NCI-H526 (cell line): ENCODE measurements around the gene CFAP298.
"Not testable (repeated sequence)": the region's sequence is repeated elsewhere in the genome, so short reads cannot be mapped to it uniquely, and the experiment has no call there.

Experiments
- DNase-seq, 2 experiments: peaks; one replicate each; lab custom pipeline; 2025; lab: John Stamatoyannopoulos, UW

CFAP298 gene, protein sequence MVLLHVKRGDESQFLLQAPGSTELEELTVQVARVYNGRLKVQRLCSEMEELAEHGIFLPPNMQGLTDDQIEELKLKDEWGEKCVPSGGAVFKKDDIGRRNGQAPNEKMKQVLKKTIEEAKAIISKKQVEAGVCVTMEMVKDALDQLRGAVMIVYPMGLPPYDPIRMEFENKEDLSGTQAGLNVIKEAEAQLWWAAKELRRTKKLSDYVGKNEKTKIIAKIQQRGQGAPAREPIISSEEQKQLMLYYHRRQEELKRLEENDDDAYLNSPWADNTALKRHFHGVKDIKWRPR

DNA sequence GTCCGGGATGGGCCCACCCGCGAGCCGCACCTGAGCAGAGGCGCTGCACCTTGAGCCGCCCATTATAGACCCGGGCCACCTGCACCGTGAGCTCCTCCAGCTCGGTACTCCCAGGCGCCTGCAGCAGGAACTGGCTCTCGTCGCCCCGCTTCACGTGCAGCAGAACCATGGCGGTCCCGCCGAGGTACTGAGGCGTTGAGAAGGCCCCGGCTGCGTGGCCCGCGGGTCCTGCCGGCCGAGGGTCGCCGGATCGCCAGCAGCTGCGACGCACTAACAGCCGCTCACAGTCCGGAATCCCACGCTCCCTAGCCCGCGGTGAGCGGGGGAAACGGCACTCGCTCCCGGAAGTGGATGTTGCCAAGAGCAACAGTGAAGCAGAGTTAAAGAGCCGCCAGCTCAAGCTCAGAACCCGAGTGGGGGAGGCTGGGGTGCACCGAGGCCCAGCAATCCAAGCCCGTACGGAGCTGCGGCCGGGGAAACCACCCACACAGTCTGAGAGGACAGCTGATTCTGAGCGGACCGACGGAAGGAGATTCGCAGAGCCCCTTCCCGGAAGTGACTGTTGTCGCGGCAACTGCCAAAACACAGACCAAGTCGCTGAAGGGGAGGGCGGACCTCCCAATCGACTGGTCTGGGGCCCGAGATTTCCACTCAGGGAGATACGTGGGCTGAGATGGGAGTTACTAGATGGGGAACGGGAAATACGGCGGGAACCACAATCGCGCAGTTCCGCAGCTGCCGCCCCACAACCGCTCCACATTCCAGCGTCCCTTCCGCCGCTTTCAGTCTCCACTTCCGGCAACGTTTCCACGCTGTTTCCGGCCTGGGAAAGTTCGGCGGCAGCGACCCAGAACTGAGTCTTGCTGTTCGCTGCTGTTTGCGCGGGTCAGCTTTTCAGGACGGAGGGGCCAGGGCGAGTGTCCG lies at the start of gene CFAP298:
TSS of gene CFAP298 (minus strand) at position 303 of the 924 bp plus-strand sequence. CDS start at position 169, 134 bp downstream.
- DNase-seq, result peak; percentile 92 to 95

DNA sequence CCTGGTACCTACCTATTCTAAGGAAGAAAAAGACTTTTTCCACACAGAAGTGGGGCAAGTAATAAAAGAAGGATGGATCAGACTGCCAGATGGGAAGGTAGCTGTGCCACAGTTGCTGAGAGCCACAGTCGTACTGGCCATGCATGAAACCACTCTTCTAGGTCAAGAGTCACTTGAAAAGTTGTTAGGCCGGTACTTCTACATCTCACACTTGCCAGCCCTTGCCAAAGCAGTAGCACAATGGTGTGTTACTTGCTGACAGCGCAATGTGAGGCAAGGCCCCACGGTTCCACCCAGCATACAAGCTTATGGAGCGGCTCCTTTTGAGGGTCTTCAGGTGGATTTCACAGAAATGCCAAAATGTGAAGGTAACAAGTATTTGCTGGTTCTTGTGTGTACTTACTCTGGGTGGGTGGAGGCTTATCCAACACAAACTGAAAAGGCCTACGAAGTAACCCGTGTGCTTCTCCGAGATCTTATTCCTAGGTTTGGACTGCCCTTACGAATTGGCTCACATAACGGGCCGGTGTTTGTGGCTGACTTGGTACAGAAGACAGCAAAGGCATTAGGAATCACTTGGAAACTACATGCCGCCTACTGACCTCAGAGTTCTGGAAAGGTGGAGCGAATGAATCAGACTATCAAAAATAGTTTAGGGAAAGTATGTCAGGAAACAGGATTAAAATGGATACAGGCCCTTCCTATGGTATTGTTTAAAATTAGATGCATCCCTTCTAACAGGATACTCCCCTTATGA lies 49.0 kb upstream of the CFAP298 start:
- not testable (repeated sequence) for DNase-seq

DNA sequence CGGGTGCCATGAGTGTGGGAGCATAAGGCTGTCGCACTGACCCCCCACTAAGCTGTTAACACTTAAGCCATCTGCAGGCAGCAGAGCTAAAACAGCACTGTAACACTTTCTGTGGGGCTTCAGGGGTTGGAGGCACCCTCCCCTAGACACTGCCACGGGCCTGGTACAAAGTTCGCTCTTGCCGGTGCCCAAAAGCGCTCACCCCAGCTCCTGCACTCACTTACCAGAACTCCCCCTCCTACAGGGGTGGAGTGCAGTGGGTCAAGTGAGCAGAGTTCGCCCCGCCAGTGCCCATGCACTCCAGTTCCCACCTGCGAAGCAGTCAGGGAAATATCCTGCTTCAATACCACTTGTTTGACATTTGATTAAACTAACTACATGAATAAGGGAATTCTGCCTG lies 46.3 kb upstream of the CFAP298 start:
- DNase-seq, result no peak

DNA sequence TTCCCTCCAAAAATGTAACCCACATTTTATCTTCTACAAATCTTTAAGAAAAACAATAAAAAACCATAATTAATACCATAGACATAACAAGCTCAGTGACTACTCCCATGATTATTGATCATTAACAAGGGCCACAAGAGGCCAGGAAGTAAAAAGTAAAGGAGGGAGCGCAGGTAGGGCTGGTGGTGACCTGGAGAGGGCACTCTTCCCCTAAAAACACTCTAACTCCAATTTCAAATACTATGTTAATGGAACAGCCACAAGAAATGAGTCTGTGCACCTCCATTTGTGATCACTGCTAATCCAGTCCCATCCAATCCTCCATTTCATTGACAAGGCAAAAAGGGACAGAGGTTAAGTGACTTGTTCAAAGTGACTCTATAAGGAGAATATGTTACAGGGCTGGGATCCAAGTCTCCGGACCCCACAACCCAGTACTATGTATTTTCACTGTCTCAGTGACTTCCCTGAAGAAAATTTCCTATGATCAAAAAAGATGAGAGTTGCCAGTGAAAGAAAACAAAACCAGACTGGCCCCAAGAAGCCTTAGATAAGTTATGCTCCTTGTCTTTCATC lies 41.2 kb upstream of the CFAP298 start:
- DNase-seq, result peak in 1 of 2 experiments; percentile 43

DNA sequence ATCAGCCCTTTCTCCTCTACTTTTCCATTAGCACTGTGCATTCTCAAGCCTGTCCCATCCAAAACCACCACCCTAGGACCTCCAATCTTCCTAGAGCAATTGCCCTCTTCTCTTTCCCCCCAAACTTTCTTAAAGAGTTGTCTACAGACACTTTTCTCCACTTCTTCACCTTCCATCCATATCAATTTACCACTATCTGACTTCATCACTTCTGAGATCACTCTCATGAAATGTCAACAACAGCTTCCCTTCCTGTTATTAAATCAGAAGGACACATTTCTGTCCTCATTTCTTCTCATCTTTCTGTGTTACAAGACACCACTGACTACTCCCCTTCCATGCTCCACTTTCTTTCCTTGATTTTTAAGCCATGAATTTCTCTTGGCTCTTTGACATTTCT lies 36.0 kb upstream of the CFAP298 start:
- no peak for DNase-seq

DNA sequence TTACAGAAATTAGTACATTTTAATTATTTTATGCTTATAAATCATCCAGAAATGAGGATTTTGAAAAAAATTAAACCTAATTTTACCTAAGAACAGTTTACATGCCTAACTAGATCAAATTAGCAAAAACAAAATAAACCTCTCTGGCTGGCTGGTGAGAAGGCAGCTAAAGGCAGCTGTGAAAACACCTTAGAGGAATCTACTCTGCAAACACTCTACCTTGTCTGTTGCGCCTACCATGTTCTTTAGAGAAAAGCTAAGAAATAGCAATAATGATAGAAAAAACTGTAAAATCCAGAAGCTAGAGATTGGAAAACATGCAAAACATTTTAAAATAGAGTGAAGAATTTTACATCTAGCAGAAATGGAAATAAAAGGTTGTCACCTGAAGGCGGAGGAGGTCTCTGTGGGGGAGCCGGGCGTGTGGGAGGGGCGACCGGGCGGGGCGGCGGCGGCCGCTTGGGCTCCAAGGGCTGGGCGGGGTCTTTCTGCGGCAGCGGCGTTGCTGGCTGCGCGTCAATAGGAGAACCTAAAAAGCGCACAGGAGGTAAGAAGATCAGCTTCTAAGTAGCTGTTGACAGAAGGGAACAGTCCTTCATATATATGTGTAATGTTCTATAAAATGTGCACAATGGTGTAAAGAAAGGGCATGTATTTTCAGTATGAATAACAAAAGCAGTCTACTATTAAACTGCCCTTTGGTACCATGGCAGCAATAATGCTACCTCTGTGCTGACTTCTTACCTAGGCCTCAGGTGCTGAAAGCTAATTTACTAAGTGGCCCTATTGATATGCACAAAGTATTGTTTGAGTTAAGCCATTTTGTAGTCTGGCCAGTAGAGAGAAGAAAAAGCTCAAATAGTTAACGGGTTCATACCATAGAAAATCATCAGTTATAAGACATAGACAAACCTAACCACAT lies 33.3 kb upstream of the CFAP298 start:
- no peak for DNase-seq

DNA sequence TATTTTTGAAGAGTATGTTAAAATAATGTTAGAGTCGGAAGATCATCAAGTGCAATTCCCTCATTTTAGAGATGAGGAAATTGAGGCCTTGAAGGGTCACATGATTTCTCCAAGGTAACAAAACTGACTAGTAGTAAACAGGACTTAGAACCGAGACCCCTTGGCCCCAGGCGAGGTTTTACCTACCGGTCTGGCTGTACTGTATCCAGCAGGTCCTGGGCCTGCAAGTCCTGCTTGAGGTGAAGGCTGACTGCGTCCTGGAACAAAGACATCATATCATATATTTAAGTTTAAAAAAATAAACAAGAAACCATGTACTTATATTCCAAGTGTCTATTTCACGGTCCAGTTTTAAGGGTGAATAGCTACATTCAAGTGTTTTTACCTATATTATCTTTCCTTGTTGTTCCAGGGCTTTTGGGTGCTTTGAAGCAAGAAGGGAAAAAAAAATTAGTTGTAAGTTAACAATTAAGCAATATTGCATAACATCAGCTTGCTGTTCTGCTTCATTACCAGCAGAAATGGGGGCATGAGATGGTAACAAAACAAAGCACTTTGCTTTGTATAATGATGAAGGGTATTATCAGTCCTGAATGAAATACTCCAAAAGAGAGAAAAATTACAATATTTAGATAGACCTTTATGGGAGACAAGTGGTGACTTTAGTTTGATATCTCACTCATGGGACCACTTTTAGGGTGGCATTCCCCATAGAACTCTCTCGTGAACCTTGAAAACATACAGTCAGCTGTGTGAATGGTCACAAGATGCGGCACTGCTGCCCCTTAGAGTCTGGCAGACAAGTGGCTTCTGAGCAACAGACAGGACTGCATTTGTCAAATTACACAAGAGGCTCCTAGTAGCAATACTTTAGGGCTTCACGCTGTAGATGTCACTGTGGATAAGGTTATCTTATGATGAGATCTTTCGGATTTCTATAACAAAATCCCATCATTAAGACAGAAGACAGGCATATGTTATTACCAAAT lies 29.8 kb upstream of the CFAP298 start:
- DNase-seq, result no peak

DNA sequence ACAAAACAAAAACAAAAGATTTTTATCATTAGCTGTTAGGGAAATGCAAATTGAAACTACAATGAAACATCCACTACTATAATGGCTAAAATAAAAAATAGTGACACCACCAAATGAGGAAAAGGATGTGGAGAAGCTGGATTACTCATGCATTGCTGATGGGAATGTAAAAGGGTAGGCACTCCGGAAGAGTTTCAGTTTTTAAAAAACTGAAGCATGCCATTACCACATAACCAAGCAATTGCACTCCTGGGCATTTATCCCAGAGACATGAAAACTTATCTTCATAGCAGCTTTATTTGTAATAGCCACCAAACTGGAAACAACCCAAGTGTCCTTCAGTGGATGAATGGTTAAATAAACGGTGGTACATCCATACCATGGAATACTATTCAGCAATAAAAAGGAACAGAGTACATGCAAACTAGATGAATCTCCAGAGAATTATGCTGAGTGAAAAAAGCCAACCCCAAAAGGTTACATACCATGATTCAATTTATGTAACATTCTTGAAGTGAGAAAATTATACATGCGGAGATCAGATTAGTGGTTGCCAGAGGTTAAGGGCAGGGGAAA lies 14.5 kb upstream of the CFAP298 start:
- no peak for DNase-seq

DNA sequence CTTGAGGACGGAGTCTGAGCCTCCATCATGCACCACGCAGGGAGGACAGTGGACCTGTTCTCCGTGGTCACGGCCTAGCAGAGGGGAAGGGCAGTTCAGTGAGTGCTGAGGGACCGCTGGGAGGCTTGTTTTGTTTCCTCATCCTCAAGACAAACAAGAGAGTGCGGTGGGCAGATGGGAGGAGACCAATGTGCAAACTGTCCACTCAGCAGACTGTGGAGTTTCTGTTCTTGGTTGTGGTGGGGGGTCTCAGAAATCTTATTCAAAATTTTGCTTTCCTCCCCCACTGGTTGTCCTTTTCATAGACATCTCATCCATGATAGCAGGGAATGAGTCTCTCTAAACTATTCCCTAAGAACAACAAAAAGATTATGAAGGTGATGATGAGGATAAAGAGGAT lies 6.0 kb upstream of the CFAP298 start:
- DNase-seq, result not testable (repeated sequence)

DNA sequence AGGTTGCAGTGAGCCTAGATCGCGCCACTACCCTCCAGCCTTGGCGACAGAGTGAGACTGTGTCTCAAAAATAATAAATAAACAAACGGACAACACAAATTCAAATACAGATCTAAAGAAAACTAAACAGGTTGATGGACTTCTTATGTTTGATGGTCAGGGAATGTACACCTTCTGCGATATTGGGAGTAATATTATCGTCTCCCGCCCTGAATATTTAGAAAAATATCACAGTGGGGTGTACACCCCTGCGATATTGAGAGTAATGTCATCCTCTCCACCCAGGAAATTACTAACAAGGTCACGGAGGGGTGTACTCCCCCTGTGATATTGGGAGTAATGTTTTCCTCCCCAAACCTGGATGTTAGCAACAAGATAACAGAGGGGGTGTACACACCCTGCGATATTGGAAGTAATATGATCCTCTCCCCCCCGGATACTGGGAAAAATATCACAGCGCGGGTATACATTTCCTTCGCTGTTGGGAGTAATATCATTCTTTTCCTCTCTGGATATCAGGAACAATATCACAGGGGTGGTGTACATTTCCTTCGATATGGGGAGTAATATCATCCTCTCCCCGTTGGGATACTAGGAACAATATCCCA lies 1.4 kb upstream of the CFAP298 start:
- DNase-seq, result no peak

DNA sequence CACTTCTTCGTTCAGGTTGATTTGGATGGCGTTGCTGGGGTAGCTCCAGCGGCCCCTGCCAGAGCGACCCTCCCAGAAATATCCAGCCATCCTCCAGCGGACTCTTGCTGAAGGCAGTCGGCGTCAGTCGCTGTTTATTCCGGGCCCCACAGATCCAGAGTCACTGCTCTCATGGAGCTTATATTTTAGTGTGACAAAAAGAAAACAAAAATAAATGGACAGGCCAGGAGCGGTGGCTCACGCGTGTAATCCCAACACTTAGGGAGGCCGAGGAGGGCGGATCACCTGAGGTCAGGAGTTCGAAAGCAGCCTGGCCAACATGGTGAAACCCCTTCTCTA lies 791 bp upstream of the CFAP298 start:
- DNase-seq, result peak in 1 of 2 experiments; percentile 57

DNA sequence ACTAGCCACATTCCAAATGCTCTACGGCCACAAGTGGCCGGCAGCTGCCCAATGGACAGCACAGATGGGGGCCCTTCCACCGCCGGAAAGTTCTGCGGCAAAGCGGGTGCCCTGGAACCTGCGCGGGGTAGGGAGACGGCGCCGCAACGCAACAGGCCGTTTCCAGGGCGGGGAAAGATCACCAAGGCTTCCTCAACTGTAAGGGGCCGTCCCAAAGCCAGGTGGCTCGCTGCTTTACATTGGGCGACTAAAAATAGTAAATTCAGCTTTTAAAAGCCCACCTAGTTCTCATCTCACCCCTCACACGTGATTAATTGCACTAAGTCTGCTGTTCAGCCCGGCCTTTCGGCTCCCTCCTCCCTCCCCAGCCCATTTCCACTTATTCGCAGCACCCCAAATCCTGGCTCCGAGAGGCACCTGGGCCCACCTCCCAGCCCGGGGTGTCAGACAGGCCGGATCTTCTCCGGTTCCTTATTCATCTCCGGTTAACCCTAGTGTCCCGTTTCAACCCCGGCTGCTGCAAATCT lies 643 bp downstream of the CFAP298 start:
- DNase-seq, result peak; percentile 4 to 56

DNA sequence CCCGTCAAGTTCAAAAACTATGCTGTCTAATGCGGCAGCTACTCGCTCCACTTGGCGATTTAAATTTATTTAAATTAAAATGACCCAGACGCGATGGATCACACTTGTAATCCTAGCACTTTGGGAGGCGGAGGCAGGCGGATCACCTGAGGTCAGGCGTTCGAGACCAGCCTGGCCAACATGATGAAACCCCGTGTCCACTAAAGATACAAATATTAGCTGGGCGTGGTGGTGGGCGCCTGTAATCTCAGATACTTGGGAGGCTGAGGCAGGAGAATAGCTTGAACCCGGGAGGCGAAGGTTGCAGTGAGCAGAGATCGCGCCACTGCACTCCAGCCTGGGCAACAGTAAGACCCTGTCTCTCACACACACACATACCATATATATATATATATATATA lies 1.2 kb downstream of the CFAP298 start:
- DNase-seq, result not testable (repeated sequence)

DNA sequence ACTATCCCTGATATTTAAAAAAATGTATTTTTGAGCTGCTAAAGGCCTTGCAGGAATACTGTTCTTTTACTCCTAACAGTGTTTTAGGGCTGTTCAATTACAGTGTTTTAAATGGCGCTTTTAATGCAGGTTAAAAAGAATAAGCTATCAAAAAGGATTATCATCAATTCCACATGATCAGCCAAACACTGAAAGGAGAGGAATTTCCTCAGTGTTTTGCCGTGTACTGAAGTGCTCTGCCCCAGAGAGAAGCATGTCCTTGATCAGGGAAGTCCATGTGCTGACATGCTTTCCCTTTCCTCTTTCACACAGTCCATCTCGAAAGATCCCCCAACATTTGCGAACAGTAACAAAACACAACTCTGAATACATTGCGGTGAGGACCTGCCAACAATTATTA lies 3.3 kb downstream of the CFAP298 start:
- DNase-seq, result no peak

DNA sequence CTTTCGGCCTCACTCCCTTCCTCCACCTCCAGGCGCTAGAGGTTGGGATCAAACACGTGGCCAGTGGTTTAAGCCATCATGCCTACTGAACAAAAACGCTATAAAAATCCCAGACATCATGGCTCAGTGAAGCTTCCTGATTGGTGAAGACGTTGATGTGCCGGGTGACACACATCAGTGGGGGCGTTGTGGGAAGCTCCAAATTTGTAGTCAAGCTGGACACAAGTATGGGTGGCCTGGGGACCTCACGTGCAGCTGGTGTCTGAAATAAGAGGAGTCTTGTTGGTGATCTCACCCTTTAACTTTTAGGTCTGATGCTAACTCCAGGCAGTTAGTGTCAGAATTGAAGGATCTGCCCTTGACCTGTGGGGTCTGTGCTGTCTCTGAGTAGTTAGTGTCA lies 6.7 kb downstream of the CFAP298 start:
- DNase-seq, result no peak

DNA sequence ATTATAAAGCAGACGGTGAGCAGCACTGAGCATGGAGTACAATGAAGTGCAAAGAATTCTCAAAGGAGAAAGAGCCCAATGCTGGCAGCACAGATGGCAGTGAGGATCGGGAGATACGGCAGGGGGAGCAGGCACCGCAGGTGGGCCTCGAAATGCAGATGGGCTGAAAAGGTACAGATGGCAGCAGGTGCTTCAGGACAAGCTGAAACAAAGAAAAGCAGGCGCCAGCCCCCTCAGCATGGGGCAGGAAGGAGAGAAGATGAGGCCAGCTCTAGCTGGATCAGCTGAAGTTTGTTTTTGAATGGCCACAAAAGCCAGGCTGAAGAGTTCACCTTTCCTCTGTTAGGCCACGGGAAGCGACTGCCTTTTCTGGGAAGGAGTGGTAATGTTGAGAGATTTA lies 7.7 kb downstream of the CFAP298 start:
- no peak for DNase-seq

DNA sequence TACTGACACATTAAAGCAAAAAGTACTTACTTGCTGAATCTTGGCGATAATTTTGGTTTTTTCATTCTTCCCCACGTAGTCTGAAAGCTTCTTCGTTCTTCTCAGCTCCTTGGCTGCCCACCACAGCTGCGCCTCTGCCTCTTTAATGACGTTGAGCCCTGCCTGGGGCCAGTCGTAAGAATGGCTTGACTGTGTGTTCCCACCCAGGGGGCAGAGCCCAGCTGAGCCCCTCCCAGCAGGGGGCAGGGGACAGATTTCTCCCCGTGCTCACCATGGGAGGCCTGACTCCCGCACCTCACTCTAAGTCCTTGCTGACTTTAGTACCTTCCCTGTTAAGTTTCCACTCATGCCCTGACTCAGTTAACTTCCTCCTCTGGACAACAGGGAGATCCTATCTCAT lies 9.0 kb downstream of the CFAP298 start:
- DNase-seq, result no peak

DNA sequence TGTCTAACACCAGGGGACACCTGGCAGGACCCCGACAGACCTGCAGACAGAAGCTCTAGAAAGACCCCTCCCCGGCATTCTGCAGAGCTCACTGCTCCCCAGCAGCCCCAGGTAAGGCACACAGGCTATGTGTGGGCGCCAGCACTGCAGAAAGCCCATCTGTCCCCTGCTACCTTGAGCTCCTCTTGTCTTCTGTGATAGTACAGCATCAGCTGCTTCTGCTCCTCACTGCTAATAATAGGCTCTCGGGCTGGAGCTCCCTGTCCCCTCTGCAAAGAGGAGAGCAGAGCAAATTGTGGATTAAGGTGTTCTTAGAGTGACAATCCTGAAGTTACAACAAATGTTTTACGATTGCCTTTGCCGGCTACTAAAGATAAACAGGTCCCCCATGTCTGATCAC lies 10.1 kb downstream of the CFAP298 start:
- no peak for DNase-seq

DNA sequence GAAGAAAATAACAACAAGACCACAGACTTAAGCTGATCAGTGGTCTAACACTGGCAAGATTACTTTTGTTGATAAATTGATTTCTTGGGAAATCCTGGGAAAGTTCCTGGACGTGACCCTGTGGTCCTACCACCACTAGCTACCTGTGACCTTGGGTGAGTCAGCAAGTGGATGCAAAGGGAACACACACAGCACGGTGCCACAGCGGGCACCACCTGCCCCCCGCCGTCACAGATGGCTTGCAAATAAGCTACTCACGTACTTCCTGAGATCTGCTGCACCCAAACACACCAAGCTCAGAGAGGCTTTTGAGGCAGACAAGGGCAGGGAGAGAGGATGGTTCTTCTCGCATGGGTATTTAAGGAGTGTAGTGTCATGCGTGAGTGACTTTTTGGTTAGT lies 12.7 kb downstream of the CFAP298 start:
- DNase-seq, result peak in 1 of 2 experiments; percentile 50
